ENCODE data around the gene HS6ST1. TPM values are rescaled to one million over a fixed set of nuclear protein-coding genes. Genes with fewer than 3 reads are reported as not detected.

HS6ST1 gene
- total RNA-seq, 1 experiment from 2014 or later: 20.3 TPM

DNA sequence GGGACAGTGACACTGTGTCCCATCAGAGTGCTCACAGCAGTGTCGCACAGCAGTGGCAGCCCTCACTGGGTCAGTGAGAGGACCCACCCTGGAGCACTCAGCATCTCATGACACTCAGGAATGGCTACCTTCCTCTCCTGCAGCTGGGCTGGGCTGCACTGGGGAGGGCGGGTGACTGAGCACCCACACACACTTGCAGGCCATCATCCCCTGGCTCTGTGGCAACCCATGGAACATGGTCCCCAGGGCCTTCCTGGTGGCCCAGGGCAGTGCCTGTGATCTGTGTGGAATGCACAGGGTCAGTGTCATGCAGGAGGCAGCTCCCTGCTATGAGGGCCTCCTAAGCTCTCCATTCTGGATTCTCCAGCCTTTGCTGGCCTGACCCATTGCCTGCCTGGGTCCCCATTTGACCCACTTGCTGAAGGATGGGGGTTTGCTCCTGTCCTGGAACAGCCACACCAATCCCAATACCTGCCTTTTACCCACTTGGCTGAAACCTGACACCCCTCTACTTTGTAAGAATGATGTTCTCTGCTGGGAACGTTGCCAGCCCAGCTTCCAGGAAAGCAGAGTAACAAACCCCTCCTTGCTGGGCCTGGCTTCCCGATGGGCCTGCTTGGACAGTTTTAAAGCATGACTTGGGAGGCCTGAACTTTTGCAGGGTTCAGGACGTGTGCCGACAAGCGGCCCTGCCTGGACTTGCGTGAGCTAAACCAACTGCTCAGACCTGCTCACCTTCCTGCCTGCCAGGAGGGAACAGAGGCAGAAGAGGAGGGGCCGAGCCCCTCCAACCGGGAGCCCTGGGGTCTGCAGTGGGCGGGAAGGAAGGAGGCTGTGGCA lies 13.7 kb downstream of the HS6ST1 start:
- DNase-seq: no peak
- Histone ChIP-seq H3K9me3 (no peaks in the 10 kb centered on the region), H3K36me3 (ENCODE audit: control insufficient read depth, insufficient read depth, low read length) (no peaks in the 10 kb centered on the region; the same call in 1 of the 2 replicates), H3K27me3 (replicated peaks; ENCODE audit: control insufficient read depth, insufficient read depth, low read length) (no peaks in the 10 kb centered on the region), H3K4me3 (ENCODE audit: low read depth, low read length) (no peak overlapping the region), H3K4me1 (peaks cover 13% of the 10 kb centered on the region)
- Mint-ChIP-seq H3K4me1 (ENCODE audit: low read depth, unreplicated experiment) (peaks cover 12% of the 10 kb centered on the region), H3K36me3 (ENCODE audit: insufficient read depth, unreplicated experiment) (no peaks in the 10 kb centered on the region), H3K4me3 (ENCODE audit: unreplicated experiment) (no peak overlapping the region), H3K9me3 (ENCODE audit: unreplicated experiment) (no peaks in the 10 kb centered on the region), H3K27ac (ENCODE audit: unreplicated experiment) (peak overlapping the region; percentile 36), H3K27me3 (ENCODE audit: insufficient read depth, unreplicated experiment) (no peaks in the 10 kb centered on the region)
- ChIA-PET POLR2A (no interaction called here), CTCF (no interaction called here)
- no peak for TF ChIP-seq CTCF (IDR thresholded peaks at IDR 0.05; ENCODE audit: insufficient read depth in 1 of 2, low read depth in 1 of 2, low read length in 1 of 2, severe bottlenecking in 1 of 2, unreplicated experiment in 1 of 2)
- intact Hi-C loops (cut with micrococcal nuclease; ENCODE audit: unreplicated experiment): loop anchor here (5.0 kb wide), 1 partner anchor 133 kb away; no protein-coding TSS in a partner anchor
- BruUV-seq (replicated peaks): no TSS peak

DNA sequence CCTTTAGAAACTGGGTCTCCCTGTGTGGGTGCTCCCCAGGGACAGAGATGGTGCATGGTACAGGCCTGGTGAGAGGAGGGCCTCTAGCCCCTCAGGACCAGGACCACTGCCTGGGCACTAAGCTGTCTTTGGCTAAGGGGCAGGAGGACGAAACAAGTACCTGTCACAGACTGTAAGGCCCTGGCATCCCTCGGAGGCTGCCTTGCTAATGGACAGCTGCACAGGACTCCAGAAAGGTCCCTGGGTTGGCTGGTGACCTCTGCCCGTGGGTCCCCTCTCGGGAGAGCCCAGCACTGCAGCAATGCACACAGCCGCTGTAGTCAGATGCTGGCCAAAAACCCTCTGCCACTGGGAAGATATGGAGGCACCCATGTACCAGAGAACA lies 14.3 kb downstream of the HS6ST1 start:
- H3K4me3 Mint-ChIP-seq (ENCODE audit: unreplicated experiment): no peak overlapping the region
- BruUV-seq (replicated peaks): no TSS peak
- peaks cover 12% of the 10 kb centered on the region for H3K4me1 Mint-ChIP-seq (ENCODE audit: low read depth, unreplicated experiment)
- Histone ChIP-seq H3K9me3 (no peaks in the 10 kb centered on the region), H3K27me3 (replicated peaks; ENCODE audit: control insufficient read depth, insufficient read depth, low read length) (no peaks in the 10 kb centered on the region), H3K4me3 (ENCODE audit: low read depth, low read length) (no peak overlapping the region), H3K36me3 (ENCODE audit: control insufficient read depth, insufficient read depth, low read length) (no peaks in the 10 kb centered on the region; the same call in 1 of the 2 replicates), H3K4me1 (peaks cover 9% of the 10 kb centered on the region)
- POLR2A ChIA-PET: no interaction called here
- H3K27me3 Mint-ChIP-seq (ENCODE audit: insufficient read depth, unreplicated experiment): no peaks in the 10 kb centered on the region
- intact Hi-C loops (cut with micrococcal nuclease; ENCODE audit: unreplicated experiment): no loop called here
- no peak for TF ChIP-seq CTCF (IDR thresholded peaks at IDR 0.05; ENCODE audit: insufficient read depth in 1 of 2, low read depth in 1 of 2, low read length in 1 of 2, severe bottlenecking in 1 of 2, unreplicated experiment in 1 of 2)
- H3K9me3 Mint-ChIP-seq (ENCODE audit: unreplicated experiment): no peaks in the 10 kb centered on the region
- no peak for DNase-seq
- CTCF ChIA-PET: no interaction called here
- no peak overlapping the region for H3K27ac Mint-ChIP-seq (ENCODE audit: unreplicated experiment)
- no peaks in the 10 kb centered on the region for H3K36me3 Mint-ChIP-seq (ENCODE audit: insufficient read depth, unreplicated experiment)

DNA sequence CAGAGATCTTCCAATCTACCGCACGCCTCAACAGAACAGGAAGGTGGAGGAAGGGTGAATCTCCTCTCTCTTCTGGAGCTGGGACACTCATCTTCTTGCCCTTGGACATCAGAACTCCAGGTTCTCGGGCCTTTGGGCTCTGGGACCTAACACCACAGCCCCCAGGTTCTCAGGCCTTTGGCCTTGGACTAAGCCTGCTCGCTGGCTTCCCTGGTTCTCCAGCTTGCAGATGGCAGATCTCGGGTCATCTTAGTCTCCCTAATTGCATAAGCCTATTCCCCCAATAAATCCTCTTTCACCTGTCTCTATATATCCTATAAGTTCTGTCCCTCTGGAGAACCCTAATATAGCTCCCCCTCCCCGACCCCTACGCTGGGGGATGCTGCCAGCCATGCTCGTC lies 14.8 kb downstream of the HS6ST1 start:
- no TSS peak for BruUV-seq (replicated peaks)
- Mint-ChIP-seq H3K4me1 (ENCODE audit: low read depth, unreplicated experiment) (peaks cover 12% of the 10 kb centered on the region), H3K27ac (ENCODE audit: unreplicated experiment) (no peak overlapping the region), H3K36me3 (ENCODE audit: insufficient read depth, unreplicated experiment) (no peaks in the 10 kb centered on the region), H3K9me3 (ENCODE audit: unreplicated experiment) (no peaks in the 10 kb centered on the region), H3K4me3 (ENCODE audit: unreplicated experiment) (no peak overlapping the region), H3K27me3 (ENCODE audit: insufficient read depth, unreplicated experiment) (no peaks in the 10 kb centered on the region)
- no peaks in the 10 kb centered on the region for H3K9me3 ChIP-seq
- POLR2A ChIA-PET: no interaction called here
- H3K36me3 ChIP-seq (ENCODE audit: control insufficient read depth, insufficient read depth, low read length): no peaks in the 10 kb centered on the region; the same call in 1 of the 2 replicates
- CTCF ChIA-PET: no interaction called here
- H3K27me3 ChIP-seq (replicated peaks; ENCODE audit: control insufficient read depth, insufficient read depth, low read length): no peaks in the 10 kb centered on the region
- H3K4me3 ChIP-seq (ENCODE audit: low read depth, low read length): no peak overlapping the region
- H3K4me1 ChIP-seq: peaks cover 8% of the 10 kb centered on the region; the same call in 1 of the 2 replicates
- no peak for TF ChIP-seq CTCF (IDR thresholded peaks at IDR 0.05; ENCODE audit: insufficient read depth in 1 of 2, low read depth in 1 of 2, low read length in 1 of 2, severe bottlenecking in 1 of 2, unreplicated experiment in 1 of 2)
- intact Hi-C loops (cut with micrococcal nuclease; ENCODE audit: unreplicated experiment): no loop called here
- DNase-seq: no peak

Data from Caco-2 (cell line).